Measurements from ENCODE around the gene PEPD.

Gene PEPD

GRCh38 chr19:33545217-33545981 lies 23.8 kb upstream of the PEPD start:
- DNase-seq = no peak

DNA sequence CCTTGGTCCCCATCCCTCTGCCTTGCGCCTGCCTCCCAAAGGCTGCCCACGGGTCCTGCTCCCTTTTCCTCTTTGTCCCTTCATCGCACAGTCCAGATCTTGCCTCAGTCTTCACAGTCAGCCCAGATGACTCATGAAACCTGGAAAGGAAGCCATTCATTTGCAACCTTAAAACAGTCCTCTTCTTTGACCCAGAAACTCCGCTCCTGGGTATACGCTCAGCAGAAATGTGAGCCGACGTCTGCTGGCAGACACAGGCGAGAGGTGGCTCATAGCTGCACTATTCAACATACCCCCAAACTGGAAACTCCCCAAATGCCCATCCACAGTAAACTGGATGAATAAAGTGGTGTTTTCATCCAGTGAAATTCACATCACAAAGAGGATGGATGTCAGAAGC lies 13.6 kb upstream of the PEPD start:
- no peak for DNase-seq

- DNase-seq = no peak
Observed at GRCh38 chr19:33532859-33533460, 11.4 kb upstream of the PEPD start.

GRCh38 chr19:33530842-33531241 lies 9.3 kb upstream of the PEPD start:
- no peak for DNase-seq

- DNase-seq = no peak
Observed at GRCh38 chr19:33530296-33530695, 8.7 kb upstream of the PEPD start.

DNA sequence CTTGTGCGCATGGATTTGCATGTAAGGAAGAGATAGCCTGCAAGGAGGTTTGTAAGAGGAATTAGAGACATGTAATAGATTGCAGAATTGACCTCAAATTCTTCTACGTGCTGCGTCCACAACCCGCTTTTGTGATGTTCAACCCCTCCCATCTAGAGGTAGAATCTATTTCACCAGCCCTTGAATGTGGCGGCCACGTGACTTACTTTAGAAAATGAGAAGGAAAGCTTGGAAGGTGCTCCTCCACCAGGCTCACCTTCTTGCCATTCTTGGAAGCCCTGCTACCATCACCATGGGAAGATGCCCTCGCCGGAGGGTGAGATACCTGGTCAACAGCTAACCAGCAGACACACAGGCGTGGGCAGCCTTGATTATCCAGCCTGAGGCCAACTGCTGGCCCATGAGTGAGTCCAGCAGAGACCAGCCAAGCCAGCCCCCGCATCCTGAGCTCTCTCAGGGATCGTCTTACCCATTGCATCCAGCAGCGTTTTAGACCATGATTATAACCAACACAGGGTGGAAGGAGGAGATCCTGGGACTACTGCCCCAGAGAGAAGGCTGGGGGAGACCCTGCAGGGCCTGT lies 7.6 kb upstream of the PEPD start:
- no peak for DNase-seq

GRCh38 chr19:33528404-33528803 lies 6.8 kb upstream of the PEPD start:
- DNase-seq = no peak

- DNase-seq = no peak
Observed at GRCh38 chr19:33527125-33527524, 5.5 kb upstream of the PEPD start.

DNA sequence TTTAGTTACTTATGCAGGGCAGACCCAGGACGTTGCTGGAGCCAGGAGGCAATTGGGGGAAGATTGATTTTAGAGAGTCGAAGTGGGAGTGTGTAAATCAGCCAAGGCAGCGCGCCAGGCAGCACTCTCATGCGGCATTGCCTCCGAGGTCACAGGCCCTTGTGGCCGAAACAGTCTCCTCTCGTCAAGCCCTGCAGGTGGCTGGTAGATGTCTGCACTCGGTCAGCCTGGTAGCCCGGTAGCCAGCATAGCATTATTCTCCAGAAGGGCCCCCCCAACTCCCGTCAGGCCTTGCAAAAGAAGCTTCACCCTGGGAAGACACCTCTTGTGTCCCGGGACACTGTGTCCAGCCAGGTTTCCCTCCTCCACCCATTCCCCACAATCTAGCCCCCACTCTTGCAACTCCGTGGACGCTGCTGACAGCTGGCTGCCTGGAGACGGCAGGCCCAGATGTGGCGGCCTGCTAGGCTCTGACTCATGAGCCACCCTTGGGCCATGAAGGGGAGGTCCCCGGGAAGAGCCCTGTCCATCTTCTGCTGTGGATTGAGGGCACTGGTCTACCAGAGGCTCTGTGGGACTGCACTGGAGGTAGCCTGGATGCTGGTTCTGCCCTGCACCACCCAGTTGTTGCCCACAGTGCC lies 2.6 kb upstream of the PEPD start:
- DNase-seq = no peak

DNA sequence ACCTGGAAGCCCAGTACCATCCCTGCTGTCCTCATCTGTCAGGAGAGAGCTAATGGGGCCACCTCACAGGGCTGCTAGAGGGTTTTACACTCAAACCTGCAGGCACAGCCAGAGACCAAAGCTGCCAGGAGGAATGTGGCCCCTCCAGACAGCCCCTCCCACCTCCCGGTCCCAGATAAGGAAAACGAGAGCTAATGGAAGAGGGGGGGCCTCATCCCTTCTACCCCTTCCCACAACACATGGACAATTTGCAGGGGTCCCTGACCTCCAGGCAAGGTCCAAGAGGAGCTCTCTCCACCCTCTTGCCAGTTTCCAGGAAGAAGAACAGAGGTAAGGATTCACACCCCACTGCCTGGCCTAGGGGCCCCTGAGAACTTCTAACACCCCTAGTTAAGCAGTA lies 1.6 kb upstream of the PEPD start:
- DNase-seq = no peak

DNA sequence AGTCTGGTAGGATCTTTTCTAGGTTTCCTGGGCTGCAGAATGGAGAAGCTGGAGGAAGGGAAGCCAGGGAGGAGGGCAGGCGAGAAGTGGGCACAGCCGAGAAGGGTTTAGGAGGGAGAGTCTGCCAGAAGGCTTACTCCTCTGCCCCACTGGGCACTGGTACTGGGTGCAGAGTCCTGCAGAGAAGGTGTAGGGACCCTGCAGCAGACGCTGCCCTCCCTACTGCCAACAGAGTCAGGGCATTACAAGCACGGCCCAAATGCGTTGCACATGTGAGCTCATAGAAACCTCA lies 726 bp upstream of the PEPD start:
- DNase-seq = no peak

- no peak for DNase-seq
Observed at GRCh38 chr19:33520844-33521479, 629 bp downstream of the PEPD start.

DNA sequence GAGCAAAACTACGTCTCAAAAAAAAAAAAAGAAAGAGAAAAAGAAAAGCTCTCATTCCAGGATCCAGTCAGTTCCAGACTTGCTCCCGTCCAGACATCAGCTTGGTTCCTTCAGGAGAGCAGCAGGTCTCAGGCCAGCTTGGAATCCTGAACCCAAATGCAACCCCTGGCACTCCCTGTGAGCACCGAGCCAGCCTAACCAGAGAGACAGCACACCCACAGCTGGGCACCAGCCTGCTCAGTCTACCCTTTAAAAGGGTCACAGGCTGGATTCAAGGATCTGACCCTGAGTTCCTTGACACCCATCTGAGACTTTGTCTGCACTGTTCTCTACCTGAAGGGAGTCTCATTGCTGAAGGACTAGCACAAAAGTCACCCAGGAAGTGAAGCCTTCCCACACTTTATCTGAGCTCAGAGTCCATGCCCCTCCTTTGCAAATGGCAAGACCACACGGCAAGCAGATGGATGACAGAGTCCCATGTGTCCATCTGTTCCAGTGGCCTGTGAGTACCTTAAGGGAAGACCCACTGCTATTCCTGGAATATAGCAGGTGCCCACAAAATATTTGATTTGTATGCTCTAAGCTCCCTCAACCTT lies 1.4 kb downstream of the PEPD start:
- DNase-seq = no peak

- DNase-seq = no peak
Observed at GRCh38 chr19:33519416-33519815, 2.2 kb downstream of the PEPD start.

DNA sequence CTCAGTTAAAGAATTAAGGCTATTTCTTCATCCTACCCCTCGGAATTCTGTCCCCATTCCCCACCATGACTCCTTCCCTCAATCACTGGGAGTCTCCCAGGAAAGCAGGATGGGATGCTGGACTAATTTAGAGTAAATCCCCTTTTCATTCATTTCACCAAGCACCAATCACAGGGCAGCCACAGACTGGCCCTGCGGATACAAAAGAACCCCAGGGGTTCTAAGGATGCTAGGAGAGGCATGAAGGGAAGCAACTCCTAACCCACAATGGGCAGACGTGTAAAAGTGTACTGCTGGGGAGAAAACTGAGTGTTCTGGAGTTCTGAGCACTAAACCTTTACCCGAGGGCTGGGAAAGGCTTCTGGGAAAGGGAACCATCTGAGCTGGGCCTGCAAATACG lies 3.0 kb downstream of the PEPD start:
- no peak for DNase-seq

DNA sequence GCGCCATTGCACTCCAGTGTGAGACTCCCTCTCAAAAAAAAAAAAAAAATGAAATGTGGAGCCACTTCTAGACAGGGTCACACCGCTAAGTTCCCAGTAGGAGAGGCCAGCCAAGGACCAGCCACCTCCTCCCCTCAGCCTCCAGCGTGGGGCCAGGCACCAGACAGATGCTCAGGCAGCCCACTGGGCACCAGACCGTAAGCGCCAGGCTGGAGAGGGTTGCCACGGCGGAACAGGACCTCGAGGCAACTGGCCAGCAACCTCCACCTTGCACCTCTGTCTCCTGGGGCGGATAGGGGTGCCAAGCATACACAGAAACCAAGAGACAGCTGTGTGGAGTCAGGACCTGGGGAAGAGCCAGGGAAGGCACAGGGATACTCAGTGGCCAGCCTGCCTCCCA lies 3.7 kb downstream of the PEPD start:
- DNase-seq = no peak

DNA sequence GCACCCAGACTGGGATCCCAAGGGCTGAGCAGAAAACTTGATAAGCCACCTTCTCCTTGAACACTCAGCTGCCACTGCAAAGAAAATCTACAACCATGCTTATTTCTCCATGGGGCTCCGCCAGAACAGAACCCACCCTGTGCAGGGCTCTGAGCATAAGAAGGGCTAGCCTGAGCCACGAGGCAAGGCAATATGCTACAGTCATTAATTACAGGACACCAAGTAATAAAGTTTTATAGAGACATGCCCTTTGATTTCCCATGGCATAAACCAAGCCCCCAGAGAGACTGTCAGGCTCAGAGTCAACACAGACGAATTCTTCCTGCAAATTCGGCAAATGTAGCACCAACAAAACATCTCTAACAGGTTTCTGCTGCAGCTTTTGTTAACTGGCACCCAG lies 5.7 kb downstream of the PEPD start:
- DNase-seq = no peak

GRCh38 chr19:33514885-33515551 lies 6.6 kb downstream of the PEPD start:
- DNase-seq = no peak

DNA sequence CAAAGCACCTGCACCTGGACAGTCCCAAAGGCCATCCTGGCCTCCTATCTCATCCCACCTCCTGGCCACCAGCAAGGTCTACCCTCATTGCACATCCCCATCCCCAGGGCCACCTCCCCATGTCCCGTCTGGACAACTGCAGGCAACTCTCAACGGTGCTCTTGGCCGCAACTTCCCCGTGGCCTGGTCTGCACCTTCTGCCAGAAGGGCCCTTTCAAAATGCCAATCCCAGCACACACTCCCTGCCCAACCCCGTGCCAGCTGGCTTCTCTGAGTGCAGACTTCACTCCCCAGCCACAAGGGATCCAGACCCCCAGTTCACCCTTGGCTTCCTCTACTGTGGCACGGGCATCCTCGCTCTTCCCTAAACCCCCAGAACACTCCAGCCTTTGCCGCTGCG lies 8.2 kb downstream of the PEPD start:
- no peak for DNase-seq

DNA sequence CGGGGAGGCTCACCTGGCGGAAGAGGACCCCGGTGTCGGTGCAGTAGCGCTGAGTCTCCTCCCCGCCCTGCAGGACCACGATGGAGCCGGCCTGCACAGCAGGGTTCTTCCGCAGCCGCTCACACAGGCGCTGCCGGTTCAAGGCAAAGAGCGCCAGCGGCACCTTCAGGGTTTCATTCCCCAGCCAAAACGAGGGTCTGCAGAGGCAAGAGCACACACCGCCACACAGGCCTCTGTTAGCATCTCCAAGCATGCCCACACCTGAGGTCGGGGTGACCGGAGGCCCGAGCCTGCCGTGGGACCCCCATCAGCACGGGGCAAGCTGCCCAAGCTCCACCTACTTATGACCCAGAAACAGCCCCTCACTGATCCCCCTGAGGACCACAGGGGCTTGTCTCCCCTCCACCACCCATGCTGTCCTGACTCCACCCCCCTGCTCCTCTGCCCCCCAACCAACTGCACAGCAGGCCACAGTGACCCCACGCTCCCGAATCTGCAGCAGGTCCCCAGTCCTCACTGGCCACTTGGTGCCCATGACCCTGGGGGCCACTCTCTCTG lies 8.9 kb downstream of the PEPD start:
- no peak for DNase-seq

DNA sequence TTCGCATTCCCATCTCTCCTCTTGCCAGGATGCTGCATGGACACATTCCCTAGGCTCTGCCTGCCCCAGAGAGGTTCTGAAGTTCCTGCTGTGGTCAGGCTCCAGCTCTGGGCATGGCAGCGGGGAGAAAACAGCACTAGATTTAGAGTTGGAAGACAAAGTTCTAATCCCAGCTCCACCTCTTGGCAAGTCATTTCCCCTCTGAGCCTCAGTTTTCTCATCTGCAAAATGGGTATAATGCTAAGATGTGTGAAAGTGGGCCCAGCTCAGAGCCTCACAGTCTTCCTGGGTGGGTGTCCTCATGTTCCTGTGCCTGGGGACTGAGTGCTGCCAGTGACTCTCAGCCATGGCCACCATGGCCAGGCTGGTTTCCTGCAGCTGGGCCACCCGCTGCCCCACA lies 9.6 kb downstream of the PEPD start:
- DNase-seq = no peak

GRCh38 chr19:33511346-33511745 lies 10.2 kb downstream of the PEPD start:
- no peak for DNase-seq

All from NCI-H1092 treated with DMSO at 0.1 percent for 48 hours (cell line).